Measurements from ENCODE around the gene NDUFV1. TPM values are rescaled to one million over a fixed set of nuclear protein-coding genes. Genes with fewer than 3 reads are reported as not detected.

The NDUFV1 gene
- total and polyA plus RNA-seq, 2 experiments from 2014 or later, result 136 to 168 TPM

- Histone ChIP-seq H3K27ac (no peak overlapping the region), H3K4me1 (ENCODE audit: insufficient read depth) (no peaks in the 10 kb centered on the region; the same call in 1 of the 2 replicates), H3F3A (ENCODE audit: insufficient read depth) (no peaks in the 10 kb centered on the region), H3K27me3 (replicated peaks; ENCODE audit: insufficient read depth) (peaks cover 34% of the 10 kb centered on the region), H3K9me3 (ENCODE audit: low read depth) (no peaks in the 10 kb centered on the region), H3K36me3 (ENCODE audit: low read depth) (no peaks in the 10 kb centered on the region), H3K9me2 (ENCODE audit: insufficient read depth) (no peaks in the 10 kb centered on the region), H3K9ac (no peak overlapping the region), H2AFZ (no peak overlapping the region), H3K4me2 (ENCODE audit: unreplicated experiment) (no peak overlapping the region), H3K79me2 (ENCODE audit: insufficient read depth) (no peaks in the 10 kb centered on the region), H3K4me3 (no peak overlapping the region), H4K20me1 (ENCODE audit: insufficient read depth) (no peaks in the 10 kb centered on the region)
- no peak for TF ChIP-seq EZH2phosphoT487 (IDR thresholded peaks at IDR 0.05; ENCODE audit: insufficient read depth, low read depth)
- TF ChIP-seq EZH2 (IDR thresholded peaks at IDR 0.05; ENCODE audit: insufficient read depth, poor library complexity, severe bottlenecking), result no peak
- in situ Hi-C loops (cut with MboI), result no loop called here
- no peak for DNase-seq
- 43 to 46% methylated on average over 6 of the region's 6 CpGs for WGBS, 2 experiments (ENCODE audit: low coverage in 1 of 2, low lambda C conversion rate in 2 of 2, missing lambda C conversion rate in 2 of 2)
Measured at GRCh38 chr11:67577951-67578350, 28.8 kb upstream of the NDUFV1 start.

GRCh38 chr11:67581469-67581868 is 25.3 kb upstream of the NDUFV1 start:
- H3F3A ChIP-seq (ENCODE audit: insufficient read depth), result no peaks in the 10 kb centered on the region
- H3K9me3 ChIP-seq (ENCODE audit: low read depth), result no peaks in the 10 kb centered on the region
- H3K27ac ChIP-seq, result no peak overlapping the region
- H2AFZ ChIP-seq, result no peak overlapping the region
- peaks cover 14% of the 10 kb centered on the region for H3K27me3 ChIP-seq (replicated peaks; ENCODE audit: insufficient read depth)
- H3K36me3 ChIP-seq (ENCODE audit: low read depth), result 0 out of 2 replicates have a peak, but pooled peaks cover 2% of the 10 kb centered on the region
- peaks cover 9% of the 10 kb centered on the region; the same call in 1 of the 2 replicates for H3K79me2 ChIP-seq (ENCODE audit: insufficient read depth)
- DNase-seq, result no peak
- no peak overlapping the region for H3K9ac ChIP-seq
- no peak overlapping the region for H3K4me3 ChIP-seq
- TF ChIP-seq EZH2phosphoT487 (IDR thresholded peaks at IDR 0.05; ENCODE audit: insufficient read depth, low read depth) (no peak), EZH2 (IDR thresholded peaks at IDR 0.05; ENCODE audit: insufficient read depth, poor library complexity, severe bottlenecking) (no peak)
- peaks cover 9% of the 10 kb centered on the region for H3K4me1 ChIP-seq (ENCODE audit: insufficient read depth)
- H4K20me1 ChIP-seq (ENCODE audit: insufficient read depth), result no peaks in the 10 kb centered on the region
- no peak overlapping the region for H3K4me2 ChIP-seq (ENCODE audit: unreplicated experiment)
- in situ Hi-C loops (cut with MboI), result no loop called here
- 68 to 69% methylated on average over 11 of the region's 11 CpGs for WGBS, 2 experiments (ENCODE audit: low coverage in 1 of 2, low lambda C conversion rate in 2 of 2, missing lambda C conversion rate in 2 of 2)
- no peaks in the 10 kb centered on the region for H3K9me2 ChIP-seq (ENCODE audit: insufficient read depth)

GRCh38 chr11:67582011-67582410 is 24.7 kb upstream of the NDUFV1 start:
- no peaks in the 10 kb centered on the region for H4K20me1 ChIP-seq (ENCODE audit: insufficient read depth)
- H3K27ac ChIP-seq, result no peak overlapping the region
- no peak overlapping the region for H3K9ac ChIP-seq
- DNase-seq, result no peak
- H3K9me3 ChIP-seq (ENCODE audit: low read depth), result no peaks in the 10 kb centered on the region
- 0 out of 2 replicates have a peak overlapping the region, but pooled peaks have one; percentile 48 for H2AFZ ChIP-seq
- H3K79me2 ChIP-seq (ENCODE audit: insufficient read depth), result peaks cover 9% of the 10 kb centered on the region; the same call in 1 of the 2 replicates
- H3K9me2 ChIP-seq (ENCODE audit: insufficient read depth), result no peaks in the 10 kb centered on the region
- H3K27me3 ChIP-seq (replicated peaks; ENCODE audit: insufficient read depth), result peaks cover 12% of the 10 kb centered on the region
- no peaks in the 10 kb centered on the region for H3F3A ChIP-seq (ENCODE audit: insufficient read depth)
- H3K4me3 ChIP-seq, result no peak overlapping the region
- no peak overlapping the region for H3K4me2 ChIP-seq (ENCODE audit: unreplicated experiment)
- H3K36me3 ChIP-seq (ENCODE audit: low read depth), result 0 out of 2 replicates have a peak, but pooled peaks cover 3% of the 10 kb centered on the region
- TF ChIP-seq EZH2phosphoT487 (IDR thresholded peaks at IDR 0.05; ENCODE audit: insufficient read depth, low read depth) (no peak), EZH2 (IDR thresholded peaks at IDR 0.05; ENCODE audit: insufficient read depth, poor library complexity, severe bottlenecking) (no peak)
- H3K4me1 ChIP-seq (ENCODE audit: insufficient read depth), result peaks cover 9% of the 10 kb centered on the region
- in situ Hi-C loops (cut with MboI), result no loop called here
- 83 to 90% methylated on average over 4 of the region's 4 CpGs for WGBS, 2 experiments (ENCODE audit: low coverage in 1 of 2, low lambda C conversion rate in 2 of 2, missing lambda C conversion rate in 2 of 2)

- WGBS, 2 experiments (ENCODE audit: low coverage in 1 of 2, low lambda C conversion rate in 2 of 2, missing lambda C conversion rate in 2 of 2), result 3% methylated on average over 60 to 80 of the region's 81 CpGs
Measured at GRCh38 chr11:67583247-67584204, 23.2 kb upstream of the NDUFV1 start, which contains the start of gene GSTP1. TSS of gene GSTP1 (plus strand) at chr11:67583812. CDS start at chr11:67583844, 32 bp downstream.

More at GRCh38 chr11:67583247-67584204, 23.2 kb upstream of the NDUFV1 start, which contains the start of gene GSTP1:
- H4K20me1 ChIP-seq (ENCODE audit: insufficient read depth), result no peaks in the 10 kb centered on the region
- H3K9ac ChIP-seq, result peak within 1 kb of the TSS; percentile 85
- H3K9me2 ChIP-seq (ENCODE audit: insufficient read depth), result no peaks in the 10 kb centered on the region
- peak within 1 kb of the TSS; percentile 48 for H2AFZ ChIP-seq
- 0 out of 2 replicates have a peak, but pooled peaks cover 8% of the 10 kb centered on the region for H3K36me3 ChIP-seq (ENCODE audit: low read depth)
- peaks cover 7% of the 10 kb centered on the region; the same call in 1 of the 2 replicates for H3F3A ChIP-seq (ENCODE audit: insufficient read depth)
- peaks cover 12% of the 10 kb centered on the region for H3K27me3 ChIP-seq (replicated peaks; ENCODE audit: insufficient read depth)
- peak within 1 kb of the TSS; percentile 39 for H3K27ac ChIP-seq
- H3K9me3 ChIP-seq (ENCODE audit: low read depth), result no peaks in the 10 kb centered on the region
- H3K4me3 ChIP-seq, result peak within 1 kb of the TSS; percentile 68
- peaks cover 9% of the 10 kb centered on the region; the same call in 1 of the 2 replicates for H3K79me2 ChIP-seq (ENCODE audit: insufficient read depth)
- peak; percentile 96 for DNase-seq
- peak within 1 kb of the TSS; percentile 75 for H3K4me2 ChIP-seq (ENCODE audit: unreplicated experiment)
- peaks cover 9% of the 10 kb centered on the region for H3K4me1 ChIP-seq (ENCODE audit: insufficient read depth)
- in situ Hi-C loops (cut with MboI), result no loop called here
- TF ChIP-seq EZH2phosphoT487 (IDR thresholded peaks at IDR 0.05; ENCODE audit: insufficient read depth, low read depth) (no peak), EZH2 (IDR thresholded peaks at IDR 0.05; ENCODE audit: insufficient read depth, poor library complexity, severe bottlenecking) (no peak)

Data from GM23248 (cell line).